K562 (cell line): ENCODE measurements around the gene ADM5. TPM values are rescaled to one million over a fixed set of nuclear protein-coding genes. Genes with fewer than 3 reads are reported as not detected.
A peak's percentile ranks its signal among the peaks of the same experiment; 100 is the strongest.

Experiments
- ATF1 ChIP-seq, 2 experiments: fragments of 450-650 bp in 1 of 2; IDR thresholded peaks; 2 replicates each; pipeline ENCODE4 v1.6.1; 2016; ENCODE audit warnings: missing compliant biosample characterization in 1 of 2, missing genetic modification characterization in 1 of 2
- CREB1 ChIP-seq, 2 experiments: sonication (generic) in 1 of 2; formaldehyde crosslinking in 1 of 2; IDR thresholded peaks; 2 replicates each; pipeline versions ENCODE4 v1.6.1 to v1.8.0; 2012 to 2022; ENCODE audit warnings: inconsistent platforms in 1 of 2, mild to moderate bottlenecking in 1 of 2, missing genetic modification reagents in 1 of 2, moderate library complexity in 1 of 2
- DIDO1 ChIP-seq: fragments of 450-650 bp; IDR thresholded peaks from 2 replicates; pipeline ENCODE4 v1.6.1; 2016; ENCODE audit warnings: low read depth, missing biosample characterization, missing genetic modification characterization
- FOXJ2 ChIP-seq: fragments of 200-800 bp; sonication (Bioruptor generic); IDR thresholded peaks from 2 replicates; pipeline ENCODE4 v1.6.1; 2016; ENCODE audit warnings: missing genetic modification characterization, missing compliant biosample characterization
- HDAC3 ChIP-seq: fragments of 450-650 bp; IDR thresholded peaks from 2 replicates; pipeline ENCODE4 v1.6.1; 2018; ENCODE audit warnings: borderline replicate concordance, mild to moderate bottlenecking, moderate library complexity; ENCODE audit not compliant: partially characterized antibody
- MAFF ChIP-seq: IDR thresholded peaks from 2 replicates; pipeline ENCODE4 v1.6.1; 2012; ENCODE audit warnings: low read length, improper control_type of control experiment
- MAFK ChIP-seq: IDR thresholded peaks from 2 replicates; pipeline ENCODE4 v1.6.1; 2011; ENCODE audit warnings: low read length, improper control_type of control experiment
- MECOM ChIP-seq: fragments of 250-450 bp; sonication (Bioruptor Pico); IDR thresholded peaks from 2 replicates; pipeline ENCODE4 v1.8.0; 2022; ENCODE audit warnings: inconsistent platforms
- NUFIP1 ChIP-seq: fragments of 450-650 bp; IDR thresholded peaks from 2 replicates; pipeline ENCODE4 v1.6.1; 2018; ENCODE audit not compliant: partially characterized antibody
- PKNOX1 ChIP-seq: fragments of 450-650 bp; IDR thresholded peaks from 2 replicates; pipeline ENCODE4 v1.6.1; 2016
- PPARD ChIP-seq: fragments of 250-450 bp; sonication (Bioruptor Pico); IDR thresholded peaks from 2 replicates; pipeline ENCODE4 v1.8.0; 2022; ENCODE audit warnings: inconsistent platforms, mild to moderate bottlenecking, moderate library complexity
- RBM15 ChIP-seq: fragments of 200-400 bp; formaldehyde crosslinking; IDR thresholded peaks from 2 replicates; pipeline ENCODE4 v1.6.1; 2018; ENCODE audit warnings: mild to moderate bottlenecking, low read length, moderate library complexity; ENCODE audit not compliant: insufficient read depth
- SETDB1 ChIP-seq: IDR thresholded peaks from one replicate; pipeline ENCODE4 v1.6.1; 2012; ENCODE audit warnings: low read length, control low read depth, inconsistent platforms
- SIN3A ChIP-seq, 2 experiments: fragments of 150-350 bp in 1 of 2; IDR thresholded peaks; 2 replicates each; pipeline ENCODE4 v1.6.1; 2011 to 2016; ENCODE audit warnings: borderline replicate concordance in 2 of 2, low read depth in 2 of 2, low read length in 2 of 2, mild to moderate bottlenecking in 2 of 2, moderate library complexity in 2 of 2; ENCODE audit not compliant: control insufficient read depth in 1 of 2
- SP1 ChIP-seq: sonication (generic); formaldehyde crosslinking; IDR thresholded peaks from 2 replicates; pipeline ENCODE4 v1.8.1; 2022; ENCODE audit warnings: mild to moderate bottlenecking, missing genetic modification reagents
- ZFP1 ChIP-seq: fragments of 450-650 bp; formaldehyde crosslinking; IDR thresholded peaks from 2 replicates; pipeline ENCODE4 v1.4.0; 2020; ENCODE audit warnings: mild to moderate bottlenecking, mixed read lengths
- ZNF239 ChIP-seq: fragments of 250-450 bp; sonication (Bioruptor Pico); IDR thresholded peaks from 2 replicates; pipeline ENCODE4 v1.4.0; 2020; ENCODE audit warnings: mild to moderate bottlenecking
- ZNF354B ChIP-seq: fragments of 250-450 bp; sonication (Bioruptor Pico); IDR thresholded peaks from 2 replicates; pipeline ENCODE4 v1.4.0; 2020
- ZNF436 ChIP-seq: fragments of 250-450, 450-650 bp; sonication (Bioruptor Pico); formaldehyde crosslinking; IDR thresholded peaks from 2 replicates; pipeline ENCODE4 v1.7.0; 2020; ENCODE audit warnings: mild to moderate bottlenecking
- ZZZ3 ChIP-seq: fragments of 450-650 bp; IDR thresholded peaks from 2 replicates; pipeline ENCODE4 v1.6.1; 2016; ENCODE audit warnings: antibody characterized with exemption, mild to moderate bottlenecking, moderate library complexity
- polyA plus RNA-seq, 8 experiments: library from polyadenylated mRNA; depleted of rRNA in 4 of 8; stranded (reverse) in 5 of 8; unstranded in 3 of 8; fragments of >200 nt; fragmentation: Nextera tagmentation in 2 of 8; fragmentation: Illumina TruSeq in 1 of 8; extraction: Ambion mirVana in 2 of 8; extraction: Trizol in 1 of 8; gene quantifications; 2 replicates each; pipeline versions ENCODE4 v1.2.1 to v1.2.3, GENCODE V29; 2011 to 2014; ENCODE audit warnings: inconsistent platforms in 1 of 8, missing spikeins in 1 of 8
- total RNA-seq, 7 experiments: library from RNA; depleted of rRNA in 6 of 7; stranded (reverse); fragments of >200 nt in 6 of 7; fragmentation: Illumina TruSeq in 2 of 7; extraction: Trizol in 2 of 7; gene quantifications; 2 replicates each; pipeline versions ENCODE4 v1.2.1 to v1.2.3, GENCODE V29; 2011 to 2021; ENCODE audit warnings: low replicate concordance in 1 of 7
- TF ChIP-seq, protein P1 (sequence below): IDR thresholded peaks from 2 replicates; pipeline ENCODE4 v1.6.1; 2011; ENCODE audit warnings: borderline replicate concordance, low read depth, mild to moderate bottlenecking, moderate library complexity, low read length; ENCODE audit not compliant: insufficient read depth, poor library complexity, severe bottlenecking
- TF ChIP-seq, protein P2 (sequence below): fragments of 450-650 bp; formaldehyde crosslinking; conservative IDR thresholded peaks from 2 replicates; pipeline ENCODE4 v1.4.0; 2022; ENCODE audit warnings: mild to moderate bottlenecking, missing genetic modification characterization
- TF ChIP-seq, protein P3 (sequence below): fragments of 250-450 bp; sonication (Bioruptor Pico); IDR thresholded peaks from 2 replicates; pipeline ENCODE4 v1.5.0; 2021

The ADM5 gene
- total and polyA plus RNA-seq, 9 of the 15 experiments (the other 6 are each of a cell fraction or from before 2014, with no cell fraction given): 0.13 to 8.4 (median 2.0) TPM; not detected in 1

DNA sequence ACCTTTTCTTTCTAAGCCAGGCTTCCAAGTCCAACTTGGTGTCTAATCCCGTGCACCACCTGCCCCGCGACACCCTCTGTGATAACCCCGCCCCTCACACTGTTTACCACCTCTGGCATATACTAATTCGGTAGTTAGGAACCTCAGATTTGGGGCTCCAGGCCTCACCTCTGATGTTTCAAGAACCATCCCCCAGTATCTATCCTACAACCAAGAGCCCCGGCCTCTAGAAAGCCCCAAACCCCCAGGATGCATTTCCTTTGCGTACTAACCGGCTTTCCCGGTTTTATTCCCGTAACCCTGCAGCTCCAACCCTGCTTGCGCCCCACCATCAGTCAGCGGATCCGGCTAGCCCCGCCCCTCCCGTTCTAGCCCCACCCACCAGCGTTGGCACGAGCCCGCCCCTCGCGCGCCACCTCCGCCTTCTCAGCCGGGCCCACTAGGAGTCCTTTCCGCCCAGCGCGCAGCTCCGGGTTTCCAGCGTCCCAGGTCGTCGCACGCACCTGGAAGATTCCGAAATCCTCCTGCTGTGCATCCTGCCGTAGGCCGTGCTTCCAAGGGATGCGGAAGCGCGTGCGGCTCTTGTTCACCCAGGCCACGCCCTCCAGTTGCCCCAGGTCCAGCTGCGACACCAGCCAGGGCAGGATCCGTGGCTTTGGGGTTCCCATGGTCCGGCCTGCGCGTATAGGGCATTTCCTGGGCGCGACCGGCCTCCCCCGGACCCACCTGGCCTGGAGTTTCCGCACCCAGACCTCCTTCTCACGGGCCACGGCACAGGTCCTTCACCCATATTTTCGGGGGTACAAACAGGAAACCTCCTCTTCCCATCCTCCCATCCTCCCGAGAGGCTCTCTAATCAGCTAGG is 25.0 kb upstream of the ADM5 start (continued):
- TF ChIP-seq NUFIP1: no peak
- TF ChIP-seq, protein P1, sequence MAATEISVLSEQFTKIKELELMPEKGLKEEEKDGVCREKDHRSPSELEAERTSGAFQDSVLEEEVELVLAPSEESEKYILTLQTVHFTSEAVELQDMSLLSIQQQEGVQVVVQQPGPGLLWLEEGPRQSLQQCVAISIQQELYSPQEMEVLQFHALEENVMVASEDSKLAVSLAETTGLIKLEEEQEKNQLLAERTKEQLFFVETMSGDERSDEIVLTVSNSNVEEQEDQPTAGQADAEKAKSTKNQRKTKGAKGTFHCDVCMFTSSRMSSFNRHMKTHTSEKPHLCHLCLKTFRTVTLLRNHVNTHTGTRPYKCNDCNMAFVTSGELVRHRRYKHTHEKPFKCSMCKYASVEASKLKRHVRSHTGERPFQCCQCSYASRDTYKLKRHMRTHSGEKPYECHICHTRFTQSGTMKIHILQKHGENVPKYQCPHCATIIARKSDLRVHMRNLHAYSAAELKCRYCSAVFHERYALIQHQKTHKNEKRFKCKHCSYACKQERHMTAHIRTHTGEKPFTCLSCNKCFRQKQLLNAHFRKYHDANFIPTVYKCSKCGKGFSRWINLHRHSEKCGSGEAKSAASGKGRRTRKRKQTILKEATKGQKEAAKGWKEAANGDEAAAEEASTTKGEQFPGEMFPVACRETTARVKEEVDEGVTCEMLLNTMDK: peak; percentile 14
- no peak for TF ChIP-seq ZNF436
- no peak for TF ChIP-seq PPARD
- no peak for TF ChIP-seq SETDB1
- TF ChIP-seq, protein P2, sequence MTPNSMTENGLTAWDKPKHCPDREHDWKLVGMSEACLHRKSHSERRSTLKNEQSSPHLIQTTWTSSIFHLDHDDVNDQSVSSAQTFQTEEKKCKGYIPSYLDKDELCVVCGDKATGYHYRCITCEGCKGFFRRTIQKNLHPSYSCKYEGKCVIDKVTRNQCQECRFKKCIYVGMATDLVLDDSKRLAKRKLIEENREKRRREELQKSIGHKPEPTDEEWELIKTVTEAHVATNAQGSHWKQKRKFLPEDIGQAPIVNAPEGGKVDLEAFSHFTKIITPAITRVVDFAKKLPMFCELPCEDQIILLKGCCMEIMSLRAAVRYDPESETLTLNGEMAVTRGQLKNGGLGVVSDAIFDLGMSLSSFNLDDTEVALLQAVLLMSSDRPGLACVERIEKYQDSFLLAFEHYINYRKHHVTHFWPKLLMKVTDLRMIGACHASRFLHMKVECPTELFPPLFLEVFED: no peak
- TF ChIP-seq SP1: peak; percentile 83
- TF ChIP-seq MAFF: no peak
- TF ChIP-seq, protein P3, sequence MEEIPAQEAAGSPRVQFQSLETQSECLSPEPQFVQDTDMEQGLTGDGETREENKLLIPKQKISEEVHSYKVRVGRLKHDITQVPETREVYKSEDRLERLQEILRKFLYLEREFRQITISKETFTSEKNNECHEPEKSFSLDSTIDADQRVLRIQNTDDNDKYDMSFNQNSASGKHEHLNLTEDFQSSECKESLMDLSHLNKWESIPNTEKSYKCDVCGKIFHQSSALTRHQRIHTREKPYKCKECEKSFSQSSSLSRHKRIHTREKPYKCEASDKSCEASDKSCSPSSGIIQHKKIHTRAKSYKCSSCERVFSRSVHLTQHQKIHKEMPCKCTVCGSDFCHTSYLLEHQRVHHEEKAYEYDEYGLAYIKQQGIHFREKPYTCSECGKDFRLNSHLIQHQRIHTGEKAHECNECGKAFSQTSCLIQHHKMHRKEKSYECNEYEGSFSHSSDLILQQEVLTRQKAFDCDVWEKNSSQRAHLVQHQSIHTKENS (CRISPR knock-in tag): no peak
- no peak for TF ChIP-seq FOXJ2 (tag)
- TF ChIP-seq RBM15: no peak
- TF ChIP-seq MECOM: no peak
- no peak for TF ChIP-seq CREB1 (IDR thresholded peaks at IDR 0.05)
- peak; percentile 34; the same call in 1 of the 2 replicates for TF ChIP-seq CREB1 (CRISPR knock-in tag; IDR thresholded peaks at IDR 0.05)
- TF ChIP-seq MAFK: no peak
- no peak for TF ChIP-seq HDAC3
- TF ChIP-seq ATF1 (CRISPR knock-in tag; IDR thresholded peaks at IDR 0.05): no peak
- TF ChIP-seq ATF1 (tag; IDR thresholded peaks at IDR 0.05): no peak; the same call in 1 of the 2 replicates
- TF ChIP-seq DIDO1: no peak
- TF ChIP-seq SIN3A (IDR thresholded peaks at IDR 0.05; ENCODE audit: borderline replicate concordance in 2 of 2, control insufficient read depth in 1 of 2, low read depth in 2 of 2, low read length in 2 of 2): peak; percentile 37 to 76; a peak in 1 of 4 replicates
- TF ChIP-seq ZZZ3: no peak
- TF ChIP-seq ZFP1 (CRISPR knock-in tag): no peak
- no peak for TF ChIP-seq PKNOX1
- no peak for TF ChIP-seq ZNF239 (CRISPR knock-in tag)
- TF ChIP-seq ZNF354B (CRISPR knock-in tag): no peak
